Measurements from ENCODE around the gene ZC3H12A. TPM values are rescaled to one million over a fixed set of nuclear protein-coding genes. Genes with fewer than 3 reads are reported as not detected.

The ZC3H12A gene
- 14.9 and 16.8 TPM in 2 replicates for total RNA-seq (2014; rRNA removed; shearing (Covaris generic))

DNA sequence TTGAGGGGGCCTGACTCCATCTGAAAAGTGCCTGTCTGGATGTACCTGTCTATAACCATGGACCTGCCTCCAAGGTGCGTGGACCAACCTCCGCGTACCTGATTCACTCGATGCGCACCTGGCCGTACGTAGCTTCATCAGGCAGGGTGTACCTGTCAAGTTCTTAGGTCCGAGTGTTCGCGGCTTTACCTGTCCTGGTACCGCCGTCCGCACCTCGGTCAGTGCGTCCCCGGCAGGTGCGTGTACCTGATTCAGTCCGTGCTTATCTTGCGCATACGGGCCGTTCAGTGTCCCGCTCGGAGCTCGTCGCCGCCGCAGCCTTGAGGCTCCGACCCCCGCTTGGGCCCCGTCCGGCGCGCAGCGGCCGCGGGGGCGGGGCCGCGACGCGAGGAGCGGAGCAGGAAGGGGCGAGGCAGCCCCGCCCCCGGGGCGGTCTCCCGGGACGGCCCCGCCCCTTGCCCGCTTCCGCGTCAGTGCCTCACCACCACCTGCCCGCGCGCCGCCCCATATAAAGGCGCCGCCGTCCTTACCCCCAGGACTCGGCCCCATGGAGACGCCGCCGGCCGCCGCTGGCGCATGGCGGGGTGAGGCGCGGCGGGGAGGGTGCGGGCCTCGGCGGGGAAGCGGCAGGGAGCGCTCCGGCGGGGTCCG, at the start of gene ZC3H12A:
Gene ZC3H12A (plus strand): TSS at position 535 of the 651 bp plus-strand sequence. CDS start 917 bp downstream, outside the sequence.

DNA sequence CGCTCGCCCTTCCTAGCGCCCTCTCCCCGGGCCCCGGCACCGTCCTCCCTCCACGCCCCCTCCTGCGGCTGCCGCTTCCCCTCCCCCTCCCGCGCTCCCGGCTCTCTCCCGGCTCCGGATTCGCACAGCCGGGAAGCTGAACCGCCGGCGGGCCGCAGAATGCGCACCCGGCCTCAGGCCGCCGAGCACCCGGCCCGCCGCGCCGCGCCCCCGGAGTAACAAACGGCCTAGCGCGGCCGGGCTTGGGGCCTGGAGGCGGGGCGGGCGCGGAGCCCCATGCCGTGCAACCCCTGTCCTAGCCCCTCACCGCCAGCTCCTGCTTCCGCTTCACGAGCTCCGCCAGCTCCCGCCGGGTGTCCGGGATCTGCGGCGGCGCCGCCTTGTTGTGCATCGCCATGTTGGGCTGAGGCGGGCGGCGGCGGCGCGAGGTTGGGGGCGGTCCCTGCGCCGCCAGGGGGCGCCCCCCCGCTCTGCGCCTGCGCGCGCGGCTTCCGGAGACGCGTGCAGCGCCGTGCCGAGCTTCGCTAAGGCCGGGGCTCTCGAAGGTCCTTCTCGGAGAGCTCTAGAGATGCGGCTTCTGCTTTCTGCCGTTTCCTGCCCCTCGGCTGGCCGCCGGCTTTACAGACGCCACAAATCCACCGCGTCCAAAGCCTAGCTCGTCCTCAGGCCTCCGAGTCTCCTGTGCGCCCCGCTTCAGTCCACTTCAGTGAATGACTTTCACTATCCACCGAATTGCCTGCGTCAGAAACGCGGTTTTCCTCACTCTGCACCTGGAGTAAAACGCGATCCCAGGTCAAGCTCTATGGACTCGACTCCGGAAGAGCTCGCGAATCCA, 40.2 kb downstream of the ZC3H12A start, which contains the start of gene MEAF6:
Gene MEAF6 (minus strand): TSS at position 417 of the 835 bp plus-strand sequence. CDS start 20 bp downstream, at position 397.

Small RNA genes within 50 kb of the gene (small RNA-seq; reads per million reads assigned to genes)
- gene MIR5581 = not detected

Other genes starting within 250 kb of the ZC3H12A start
- 100 and 101 TPM in 2 replicates for gene MEAF6, start 40.2 kb downstream of the ZC3H12A start, total RNA-seq (2014; rRNA removed; shearing (Covaris generic))
- 24.8 and 28.9 TPM in 2 replicates for gene SNIP1, start 79.7 kb downstream of the ZC3H12A start, total RNA-seq (2014; rRNA removed; shearing (Covaris generic))
- gene DNALI1, start 82.4 kb downstream of the ZC3H12A start, total RNA-seq (2014; rRNA removed; shearing (Covaris generic)) = 0.41 TPM in 1 of 2 replicates, not detected in the other
- 158 and 171 TPM in 2 replicates for gene GNL2, start 121.4 kb downstream of the ZC3H12A start, total RNA-seq (2014; rRNA removed; shearing (Covaris generic))
- gene RSPO1, start 160.3 kb downstream of the ZC3H12A start, total RNA-seq (2014; rRNA removed; shearing (Covaris generic)) = not detected in 2 replicates
- 18.6 and 24.2 TPM in 2 replicates for gene CDCA8, start 217.9 kb downstream of the ZC3H12A start, total RNA-seq (2014; rRNA removed; shearing (Covaris generic))

Measured in A375 (cell line).